Skin epidermis (tissue), 12 donors: ENCODE measurements around the gene EFHC1.
A peak's percentile ranks its signal among the peaks of the same experiment; 100 is the strongest.
"Not testable (repeated sequence)": the region's sequence is repeated elsewhere in the genome, so short reads cannot be mapped to it uniquely, and the experiment has no call there.

ENCODE experiments used
- H3K27ac ChIP-seq, 21 experiments: fragments of 200-600 bp; sonication (generic) in 11 of 21; one replicate each; pipeline ENCODE4 v1.5.0; 2020; ENCODE audit warnings: mild to moderate bottlenecking in 3 of 21, inconsistent platforms in 2 of 21, moderate library complexity in 2 of 21
- H3K4me3 ChIP-seq, 7 experiments: fragments of 200-600 bp; sonication (generic) in 2 of 7; one replicate each; pipeline ENCODE4 v1.5.0; 2020; ENCODE audit warnings: inconsistent platforms in 2 of 7, mild to moderate bottlenecking in 2 of 7, moderate library complexity in 1 of 7

EFHC1 gene

GRCh38 chr6:52423971-52424381 is 3.8 kb downstream of the EFHC1 start:
- Histone ChIP-seq H3K27ac (peak overlapping the region in 10 of 21 experiments; percentile 3 to 67 (median 32)), H3K4me3 (no peak overlapping the region)

- Histone ChIP-seq H3K4me3 (no peak overlapping the region), H3K27ac (peak overlapping the region in 4 of 21 experiments; percentile 3 to 67 (median 38))
Measured at GRCh38 chr6:52424513-52424912, 4.4 kb downstream of the EFHC1 start.

- Histone ChIP-seq H3K4me3 (no peak overlapping the region), H3K27ac (no peak overlapping the region)
Measured at GRCh38 chr6:52426667-52427066, 6.5 kb downstream of the EFHC1 start.

GRCh38 chr6:52433294-52433693 is 13.2 kb downstream of the EFHC1 start:
- not testable (repeated sequence) for H3K4me3 ChIP-seq, H3K27ac ChIP-seq

GRCh38 chr6:52435345-52435744 is 15.2 kb downstream of the EFHC1 start:
- H3K27ac ChIP-seq = no peak overlapping the region
- no peak overlapping the region for H3K4me3 ChIP-seq

- Histone ChIP-seq H3K27ac (no peak overlapping the region), H3K4me3 (no peak overlapping the region)
Measured at GRCh38 chr6:52438926-52439325, 18.8 kb downstream of the EFHC1 start.

GRCh38 chr6:52454556-52454955 is 34.4 kb downstream of the EFHC1 start:
- no peak overlapping the region for H3K4me3 ChIP-seq
- H3K27ac ChIP-seq = no peak overlapping the region

- H3K4me3 ChIP-seq = no peak overlapping the region
- H3K27ac ChIP-seq = no peak overlapping the region
Measured at GRCh38 chr6:52457096-52457495, 37.0 kb downstream of the EFHC1 start.

GRCh38 chr6:52461194-52461593 is 41.1 kb downstream of the EFHC1 start:
- H3K27ac ChIP-seq, H3K4me3 ChIP-seq: not testable (repeated sequence)

- Histone ChIP-seq H3K4me3 (no peak overlapping the region), H3K27ac (no peak overlapping the region)
Measured at GRCh38 chr6:52474173-52474572, 54.0 kb downstream of the EFHC1 start.

- H3K4me3 ChIP-seq = no peak overlapping the region
- H3K27ac ChIP-seq = no peak overlapping the region
Measured at GRCh38 chr6:52475307-52475706, 55.2 kb downstream of the EFHC1 start.

GRCh38 chr6:52482903-52483670 is 62.9 kb downstream of the EFHC1 start:
- Histone ChIP-seq H3K27ac (no peak overlapping the region), H3K4me3 (no peak overlapping the region)

- no peak overlapping the region for H3K4me3 ChIP-seq
- H3K27ac ChIP-seq = no peak overlapping the region
Measured at GRCh38 chr6:52483671-52484003, 63.5 kb downstream of the EFHC1 start.

GRCh38 chr6:52489881-52490280 is 69.7 kb downstream of the EFHC1 start:
- H3K4me3 ChIP-seq = no peak overlapping the region
- no peak overlapping the region for H3K27ac ChIP-seq

- Histone ChIP-seq H3K27ac (peak overlapping the region in 8 of 21 experiments; percentile 1 to 50 (median 30)), H3K4me3 (no peak overlapping the region)
Measured at GRCh38 chr6:52491203-52492069, 71.3 kb downstream of the EFHC1 start.

- no peak overlapping the region for H3K4me3 ChIP-seq
- H3K27ac ChIP-seq = no peak overlapping the region
Measured at GRCh38 chr6:52493669-52494068, 73.5 kb downstream of the EFHC1 start.

- H3K27ac ChIP-seq = no peak overlapping the region
- H3K4me3 ChIP-seq = no peak overlapping the region
Measured at GRCh38 chr6:52494298-52495072, 74.3 kb downstream of the EFHC1 start.

GRCh38 chr6:52495922-52496321 is 75.8 kb downstream of the EFHC1 start:
- H3K4me3 ChIP-seq = no peak overlapping the region
- peak overlapping the region in 1 of 21 experiments; percentile 10 for H3K27ac ChIP-seq

GRCh38 chr6:52496631-52497030 is 76.5 kb downstream of the EFHC1 start:
- Histone ChIP-seq H3K4me3 (no peak overlapping the region), H3K27ac (peak overlapping the region in 1 of 21 experiments; percentile 10)
